Medulla oblongata (tissue), 1 donor: Measurements from ENCODE around the gene GLG1.
"Not testable (repeated sequence)": the region's sequence is repeated elsewhere in the genome, so short reads cannot be mapped to it uniquely, and the experiment has no call there.

Experiments used
- DNase-seq: peaks from one replicate; pipeline ENCODE4 v3.0.0-alpha.2; 2015; ENCODE audit errors: extremely low spot score

GLG1 gene

DNA sequence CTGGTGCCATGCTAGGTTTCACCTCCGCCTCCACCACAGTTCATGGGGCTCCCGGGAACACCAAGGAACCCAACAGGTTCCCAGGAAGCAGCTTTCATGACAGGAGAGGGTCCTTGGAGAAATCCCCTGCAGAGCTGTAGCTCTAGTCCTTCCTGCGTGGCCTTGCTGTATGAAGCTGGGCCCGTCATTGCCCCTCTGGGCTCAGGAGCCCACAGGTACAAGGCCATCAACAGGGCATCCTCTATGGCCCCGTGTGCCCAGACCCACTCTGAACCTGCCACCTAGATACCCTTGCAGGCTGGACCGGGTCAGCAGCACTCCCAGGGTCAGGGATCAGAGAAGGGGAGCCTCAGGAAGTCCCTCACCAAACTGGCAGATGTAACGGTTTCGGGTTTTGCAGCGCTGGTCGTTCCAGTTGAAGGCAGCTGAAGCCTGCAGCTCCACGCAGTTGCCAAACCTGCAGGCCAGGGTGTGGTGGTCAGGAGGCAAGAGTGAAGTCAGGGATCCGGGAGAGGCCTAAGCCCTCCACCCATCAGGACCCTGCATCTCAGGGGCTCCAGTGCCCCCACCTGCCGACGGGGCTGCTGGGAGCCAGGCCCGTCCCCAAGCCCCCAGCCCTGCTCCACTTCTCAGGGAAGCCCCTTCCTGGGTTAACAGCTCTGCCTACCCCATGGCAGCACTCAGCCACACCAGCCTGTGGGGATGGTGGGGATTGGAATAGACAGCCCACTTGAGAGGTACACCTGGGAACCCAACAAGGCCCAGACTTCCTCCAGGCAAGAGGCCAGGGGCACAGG is 197.5 kb downstream of the GLG1 start:
- DNase-seq: not testable (repeated sequence)

- peak; percentile 2 for DNase-seq
Measured at GRCh38 chr16:74407362-74407705, 199.6 kb downstream of the GLG1 start.

DNA sequence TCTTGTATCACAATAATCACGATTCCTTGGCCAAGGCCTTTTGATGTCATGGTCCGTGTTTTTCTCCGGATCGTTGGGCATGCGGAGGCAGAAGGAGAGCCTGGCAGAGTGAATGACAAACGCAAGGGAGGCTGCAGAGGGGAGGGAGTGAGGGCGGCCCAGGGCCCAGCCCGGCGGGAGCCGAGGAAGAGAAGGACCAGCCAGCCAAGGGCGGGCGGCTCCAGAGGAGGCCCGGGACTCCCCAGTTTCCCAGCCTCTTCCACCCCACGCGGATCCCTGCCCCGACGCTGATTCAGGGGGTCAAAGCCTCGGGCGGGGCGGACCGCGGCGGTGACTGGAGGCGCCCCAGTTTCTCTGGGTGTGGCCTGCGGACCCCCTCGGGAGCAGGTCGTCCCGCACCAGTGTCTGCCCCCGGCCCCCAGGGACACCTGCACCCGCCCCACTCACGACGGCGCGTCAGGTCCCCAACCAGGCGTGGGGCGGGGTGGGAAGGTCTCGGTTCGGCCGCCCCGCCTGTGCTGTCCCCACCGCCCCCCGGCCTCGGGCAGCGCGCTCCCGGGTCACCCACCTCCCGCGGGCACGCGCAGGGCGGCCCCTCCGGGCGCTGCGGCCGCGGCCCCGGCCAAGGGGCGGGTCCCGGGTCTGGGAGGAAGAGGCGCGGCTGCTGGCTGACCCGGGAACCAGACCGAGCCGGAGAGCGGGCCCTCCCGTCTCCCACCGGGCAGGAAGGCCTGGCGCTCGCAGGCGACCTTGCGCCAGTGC is 200.1 kb downstream of the GLG1 start:
- DNase-seq: not testable (repeated sequence)

- not testable (repeated sequence) for DNase-seq
Measured at GRCh38 chr16:74404148-74404933, 202.6 kb downstream of the GLG1 start.

DNA sequence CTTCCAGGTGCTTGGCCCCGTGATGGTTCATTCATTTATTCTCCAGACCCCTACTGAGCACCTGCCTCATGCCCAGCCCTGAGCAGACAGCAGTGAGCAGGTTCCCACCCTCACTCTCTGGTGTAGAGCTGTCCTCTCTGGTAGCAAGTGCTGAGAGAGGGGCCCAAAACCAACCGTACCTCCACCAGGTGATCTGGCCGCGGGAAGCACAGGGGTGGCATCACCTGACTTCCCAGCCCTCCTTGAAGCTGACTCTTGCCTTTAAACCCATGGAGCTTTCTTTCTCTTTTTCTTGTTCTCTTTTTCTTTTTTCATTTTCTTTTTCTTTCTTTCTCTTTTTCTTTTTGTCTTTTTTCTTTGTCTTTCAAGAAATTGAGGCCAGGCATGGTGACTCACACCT is 206.7 kb downstream of the GLG1 start:
- not testable (repeated sequence) for DNase-seq

GRCh38 chr16:74398212-74398895 is 208.6 kb downstream of the GLG1 start:
- DNase-seq: peak; percentile 2
